Sigmoid colon (tissue), 7 donors: ENCODE data around the gene DCAF11. TPM values are rescaled to one million over a fixed set of nuclear protein-coding genes. Genes with fewer than 3 reads are reported as not detected.

Source experiments
- DNase-seq: peaks from one replicate; pipeline ENCODE4 v3.0.0-alpha.2; 2019
- H3K27ac ChIP-seq, 4 donors: fragments of 200-600 bp; sonication (generic); one replicate each; pipeline ENCODE4 v1.5.1; 2016 to 2019; ENCODE audit warnings: mild to moderate bottlenecking in 1 of 4
- H3K27me3 ChIP-seq, 3 donors: fragments of 200-600 bp; sonication (generic); one replicate each; pipeline ENCODE4 v1.5.1; 2019; ENCODE audit warnings: mild to moderate bottlenecking in 1 of 3
- H3K36me3 ChIP-seq, 4 donors: fragments of 200-600 bp; sonication (generic); one replicate each; pipeline ENCODE4 v1.5.1; 2016 to 2019
- H3K4me1 ChIP-seq, 4 donors: fragments of 200-600 bp; sonication (generic); one replicate each; pipeline ENCODE4 v1.5.1; 2017 to 2019
- H3K4me3 ChIP-seq, 4 donors: fragments of 200-600 bp; sonication (generic); one replicate each; pipeline ENCODE4 v1.5.1; 2017 to 2019; ENCODE audit warnings: mild to moderate bottlenecking in 2 of 4, moderate library complexity in 1 of 4
- H3K9me3 ChIP-seq, 4 donors: fragments of 200-600 bp in 3 of 4; sonication (generic) in 3 of 4; one replicate each; pipeline versions ENCODE4 v1.5.1 to v1.6.1; 2013 to 2019
- CTCF ChIP-seq, 4 experiments: fragments of 450-650 bp in 3 of 4; fragments of 200-600 bp in 1 of 4; IDR thresholded peaks; one replicate each; pipeline ENCODE4 v1.5.1; 2016 to 2019; ENCODE audit warnings: antibody characterized with exemption in 4 of 4, mild to moderate bottlenecking in 3 of 4, moderate library complexity in 2 of 4
- EP300 ChIP-seq, 4 donors: sonication (generic); formaldehyde crosslinking; IDR thresholded peaks; one replicate each; pipeline ENCODE4 v1.6.1; 2017; ENCODE audit warnings: antibody characterized with exemption in 4 of 4
- POLR2A ChIP-seq, 2 donors: fragments of 450-650 bp; IDR thresholded peaks; one replicate each; pipeline ENCODE4 v1.6.1; 2016; ENCODE audit warnings: antibody characterized with exemption in 2 of 2, mild to moderate bottlenecking in 2 of 2, moderate library complexity in 2 of 2
- POLR2AphosphoS5 ChIP-seq, 4 donors: sonication (generic); formaldehyde crosslinking; IDR thresholded peaks; one replicate each; pipeline ENCODE4 v1.6.1; 2017; ENCODE audit warnings: antibody characterized with exemption in 4 of 4
- WGBS, 2 donors: extraction: QIAGEN DNeasy Blood & Tissue Kit; methylation state at CpG; one replicate each; pipeline ENCODE4 v1.1.7; 2013; 5-methylcytosine and 5-hydroxymethylcytosine counted together
- intact Hi-C: fragments of 100-400 bp; cut with DNase I; formaldehyde crosslinking; loops from one replicate; pipeline ENCODE4 v1.15.1; 2023
- polyA plus RNA-seq, 3 donors: library from polyadenylated mRNA; stranded (reverse); fragments of 200-250 nt; gene quantifications; one replicate each; pipeline ENCODE4 v1.2.3, GENCODE V29; 2013
- total RNA-seq, 4 donors: library from RNA; depleted of rRNA; stranded (reverse); fragments of >200 nt; gene quantifications; one replicate each; pipeline ENCODE4 v1.1.0, GENCODE V29; 2016
- donor health status: healthy with polysubstance abuse.
- donor health status: Bipolar disorder and iron deficiency.
- donor health status: healthy.

Gene DCAF11
- total and polyA plus RNA-seq, 7 donors = 37.7 to 82.9 (median 70.9) TPM

GRCh38 chr14:24130380-24130716 lies 15.8 kb downstream of the DCAF11 start, which contains the start of gene FITM1:
Gene FITM1, plus strand, starts transcription at chr14:24130659. Its CDS starts 905 bp downstream, at chr14:24131564.
- H3K4me3 ChIP-seq = no peak within 1 kb of the TSS
- H3K4me1 ChIP-seq = peaks cover 0 to 2% (median 1%) of the 10 kb centered on the region in 4 donors
- intact Hi-C loops = no loop called here
- no peak for DNase-seq
- H3K27ac ChIP-seq = peak within 1 kb of the TSS in 2 of 4 donors; percentile 25 to 27
- no peaks in the 10 kb centered on the region for H3K9me3 ChIP-seq
- 93 to 94% methylated on average over 5 of the region's 5 CpGs for WGBS, 2 donors
- H3K36me3 ChIP-seq = no peaks in the 10 kb centered on the region
- TF ChIP-seq POLR2AphosphoS5 (IDR thresholded peaks at IDR 0.05) (no peak), EP300 (IDR thresholded peaks at IDR 0.05) (no peak), POLR2A (IDR thresholded peaks at IDR 0.05) (no peak), CTCF (IDR thresholded peaks at IDR 0.05) (no peak)
- no peaks in the 10 kb centered on the region for H3K27me3 ChIP-seq

- Histone ChIP-seq H3K36me3 (no peaks in the 10 kb centered on the region), H3K4me3 (no peak overlapping the region), H3K27me3 (no peaks in the 10 kb centered on the region), H3K4me1 (peaks cover 0 to 7% (median 4%) of the 10 kb centered on the region in 4 donors), H3K9me3 (no peaks in the 10 kb centered on the region), H3K27ac (peak overlapping the region in 2 of 4 donors; percentile 25 to 27)
- DNase-seq = no peak
- WGBS, 2 donors = 71 to 73% methylated on average over 7 of the region's 7 CpGs
- intact Hi-C loops = no loop called here
- no peak for TF ChIP-seq POLR2AphosphoS5 (IDR thresholded peaks at IDR 0.05)
- no peak for TF ChIP-seq CTCF (IDR thresholded peaks at IDR 0.05)
- no peak for TF ChIP-seq POLR2A (IDR thresholded peaks at IDR 0.05)
- no peak for TF ChIP-seq EP300 (IDR thresholded peaks at IDR 0.05)
These were observed 16.4 kb downstream of the DCAF11 start for GRCh38 chr14:24130717-24131548.

GRCh38 chr14:24131549-24131966 lies 17.0 kb downstream of the DCAF11 start:
- 92% methylated on average over 15 of the region's 15 CpGs for WGBS, 2 donors
- Histone ChIP-seq H3K27ac (peak overlapping the region in 2 of 4 donors; percentile 25 to 27), H3K4me3 (no peak overlapping the region), H3K36me3 (no peaks in the 10 kb centered on the region), H3K27me3 (no peaks in the 10 kb centered on the region), H3K9me3 (no peaks in the 10 kb centered on the region), H3K4me1 (peaks cover 0 to 11% (median 6%) of the 10 kb centered on the region in 4 donors)
- no peak for TF ChIP-seq POLR2A (IDR thresholded peaks at IDR 0.05)
- no peak for TF ChIP-seq EP300 (IDR thresholded peaks at IDR 0.05)
- no peak for TF ChIP-seq CTCF (IDR thresholded peaks at IDR 0.05)
- TF ChIP-seq POLR2AphosphoS5 (IDR thresholded peaks at IDR 0.05) = no peak
- intact Hi-C loops = no loop called here
- no peak for DNase-seq

GRCh38 chr14:24132061-24132685 lies 17.6 kb downstream of the DCAF11 start:
- TF ChIP-seq CTCF (IDR thresholded peaks at IDR 0.05) (no peak), POLR2AphosphoS5 (IDR thresholded peaks at IDR 0.05) (no peak)
- 49 to 79% methylated on average over 24 of the region's 24 CpGs for WGBS, 2 donors

More at GRCh38 chr14:24132061-24132685, 17.6 kb downstream of the DCAF11 start:
- DNase-seq = no peak
- Histone ChIP-seq H3K4me3 (no peak overlapping the region), H3K27ac (peak overlapping the region in 1 of 4 donors; percentile 25), H3K4me1 (peaks cover 0 to 17% (median 12%) of the 10 kb centered on the region in 4 donors), H3K36me3 (no peaks in the 10 kb centered on the region), H3K9me3 (no peaks in the 10 kb centered on the region), H3K27me3 (no peaks in the 10 kb centered on the region)
- intact Hi-C loops = no loop called here
